ENCODE data around the gene ABCA10. TPM values are rescaled to one million over a fixed set of nuclear protein-coding genes. Genes with fewer than 3 reads are reported as not detected.
"Not testable (repeated sequence)": the region's sequence is repeated elsewhere in the genome, so short reads cannot be mapped to it uniquely, and the experiment has no call there.

Gene ABCA10
- polyA plus RNA-seq (2013): 0.04 and 0.07 TPM in 2 replicates

GRCh38 chr17:69228576-69228975 lies at the start of gene ABCA10:
TSS of gene ABCA10 (minus strand) at chr17:69228824. CDS start at chr17:69225358, 3,466 bp downstream.
- no peak within 1 kb of the TSS for H4K91ac ChIP-seq (ENCODE audit: low read depth, low read length)
- DNase-seq: no peak

GRCh38 chr17:69276279-69276678 lies 47.7 kb upstream of the ABCA10 start:
- not testable (repeated sequence) for H3K27ac ChIP-seq (ENCODE audit: low read depth, low read length); H3K79me2 ChIP-seq (ENCODE audit: control insufficient read depth, insufficient read depth, low read length, poor library complexity); H2AK5ac ChIP-seq (ENCODE audit: low read length); H3K4me2 ChIP-seq (ENCODE audit: low read length); H2AFZ ChIP-seq (ENCODE audit: insufficient read depth, low read length, poor library complexity); H3K14ac ChIP-seq (ENCODE audit: low read length); H2BK5ac ChIP-seq (ENCODE audit: low read depth, low read length, poor library complexity); DNase-seq; H3K4me3 ChIP-seq (ENCODE audit: low read depth, low read length); H3K23ac ChIP-seq (ENCODE audit: low read length); H2BK12ac ChIP-seq (ENCODE audit: low read length); H3K79me1 ChIP-seq (ENCODE audit: low read length); H4K91ac ChIP-seq (ENCODE audit: low read depth, low read length); H3K18ac ChIP-seq (ENCODE audit: low read length); H3K36me3 ChIP-seq (ENCODE audit: control insufficient read depth in 1 of 2, insufficient read depth in 2 of 2, low read length in 2 of 2); H3K4ac ChIP-seq (ENCODE audit: low read depth, low read length); H4K8ac ChIP-seq (ENCODE audit: low read depth, low read length); H3K27me3 ChIP-seq (ENCODE audit: insufficient read depth, low read length); H4K12ac ChIP-seq (ENCODE audit: low read depth, low read length); H3K9ac ChIP-seq (ENCODE audit: low read length); H3K9me3 ChIP-seq (ENCODE audit: insufficient read depth, low read depth, low read length); H2BK120ac ChIP-seq (ENCODE audit: insufficient read depth, low read length, poor library complexity); H3K4me1 ChIP-seq (ENCODE audit: control insufficient read depth in 1 of 2, insufficient read depth in 2 of 2, low read length in 2 of 2)
- WGBS (ENCODE audit: extremely low coverage, insufficient coverage, insufficient read length): no CpG with 5 or more reads among the region's 4 CpGs

More at GRCh38 chr17:69228576-69228975, at the start of gene ABCA10:
- Histone ChIP-seq H3K9ac (ENCODE audit: low read length) (no peak within 1 kb of the TSS), H3K27ac (ENCODE audit: low read depth, low read length) (no peak within 1 kb of the TSS), H4K12ac (ENCODE audit: low read depth, low read length) (no peak within 1 kb of the TSS), H3K79me2 (ENCODE audit: control insufficient read depth, insufficient read depth, low read length, poor library complexity) (no peaks in the 10 kb centered on the region), H4K8ac (ENCODE audit: low read depth, low read length) (no peak within 1 kb of the TSS), H3K18ac (ENCODE audit: low read length) (no peak within 1 kb of the TSS), H2AFZ (ENCODE audit: insufficient read depth, low read length, poor library complexity) (no peak within 1 kb of the TSS), H3K79me1 (ENCODE audit: low read length) (no peaks in the 10 kb centered on the region), H3K4ac (ENCODE audit: low read depth, low read length) (no peak within 1 kb of the TSS), H3K4me1 (ENCODE audit: control insufficient read depth in 1 of 2, insufficient read depth in 2 of 2, low read length in 2 of 2) (no peaks in the 10 kb centered on the region), H2AK5ac (ENCODE audit: low read length) (no peak within 1 kb of the TSS), H3K36me3 (ENCODE audit: control insufficient read depth in 1 of 2, insufficient read depth in 2 of 2, low read length in 2 of 2) (no peaks in the 10 kb centered on the region), H3K9me3 (ENCODE audit: insufficient read depth, low read depth, low read length) (no peaks in the 10 kb centered on the region), H3K23ac (ENCODE audit: low read length) (no peak within 1 kb of the TSS), H3K27me3 (ENCODE audit: insufficient read depth, low read length) (no peaks in the 10 kb centered on the region), H3K4me2 (ENCODE audit: low read length) (no peak within 1 kb of the TSS), H2BK5ac (ENCODE audit: low read depth, low read length, poor library complexity) (no peak within 1 kb of the TSS), H2BK120ac (ENCODE audit: insufficient read depth, low read length, poor library complexity) (no peak within 1 kb of the TSS), H3K4me3 (ENCODE audit: low read depth, low read length) (no peak within 1 kb of the TSS), H3K14ac (ENCODE audit: low read length) (no peak within 1 kb of the TSS), H2BK12ac (ENCODE audit: low read length) (no peak within 1 kb of the TSS)
- WGBS (ENCODE audit: extremely low coverage, insufficient coverage, insufficient read length): no CpG with 5 or more reads among the region's 1 CpG

GRCh38 chr17:69275751-69276150 lies 47.1 kb upstream of the ABCA10 start:
- H3K4me1 ChIP-seq (ENCODE audit: control insufficient read depth in 1 of 2, insufficient read depth in 2 of 2, low read length in 2 of 2): no peaks in the 10 kb centered on the region

GRCh38 chr17:69271023-69271422 lies 42.4 kb upstream of the ABCA10 start:
- H3K4me2 ChIP-seq (ENCODE audit: low read length): no peak overlapping the region

More at GRCh38 chr17:69275751-69276150, 47.1 kb upstream of the ABCA10 start:
- Histone ChIP-seq H2BK120ac (ENCODE audit: insufficient read depth, low read length, poor library complexity) (no peak overlapping the region), H3K27ac (ENCODE audit: low read depth, low read length) (no peak overlapping the region), H3K18ac (ENCODE audit: low read length) (no peak overlapping the region), H3K23ac (ENCODE audit: low read length) (no peak overlapping the region), H2BK5ac (ENCODE audit: low read depth, low read length, poor library complexity) (no peak overlapping the region), H2AFZ (ENCODE audit: insufficient read depth, low read length, poor library complexity) (no peak overlapping the region), H3K4me2 (ENCODE audit: low read length) (no peak overlapping the region), H4K12ac (ENCODE audit: low read depth, low read length) (no peak overlapping the region), H3K14ac (ENCODE audit: low read length) (no peak overlapping the region), H3K36me3 (ENCODE audit: control insufficient read depth in 1 of 2, insufficient read depth in 2 of 2, low read length in 2 of 2) (no peaks in the 10 kb centered on the region), H3K79me2 (ENCODE audit: control insufficient read depth, insufficient read depth, low read length, poor library complexity) (no peaks in the 10 kb centered on the region), H4K8ac (ENCODE audit: low read depth, low read length) (no peak overlapping the region), H2BK12ac (ENCODE audit: low read length) (no peak overlapping the region), H3K9me3 (ENCODE audit: insufficient read depth, low read depth, low read length) (no peaks in the 10 kb centered on the region), H4K91ac (ENCODE audit: low read depth, low read length) (no peak overlapping the region), H3K4me3 (ENCODE audit: low read depth, low read length) (no peak overlapping the region), H2AK5ac (ENCODE audit: low read length) (no peak overlapping the region), H3K4ac (ENCODE audit: low read depth, low read length) (no peak overlapping the region), H3K79me1 (ENCODE audit: low read length) (no peaks in the 10 kb centered on the region), H3K9ac (ENCODE audit: low read length) (no peak overlapping the region), H3K27me3 (ENCODE audit: insufficient read depth, low read length) (no peaks in the 10 kb centered on the region)
- no CpG with 5 or more reads among the region's 4 CpGs for WGBS (ENCODE audit: extremely low coverage, insufficient coverage, insufficient read length)
- DNase-seq: peak; percentile 54 to 63

More at GRCh38 chr17:69271023-69271422, 42.4 kb upstream of the ABCA10 start:
- H3K18ac ChIP-seq (ENCODE audit: low read length): no peak overlapping the region
- no peak overlapping the region for H2AFZ ChIP-seq (ENCODE audit: insufficient read depth, low read length, poor library complexity)
- no peak overlapping the region for H2AK5ac ChIP-seq (ENCODE audit: low read length)
- H2BK5ac ChIP-seq (ENCODE audit: low read depth, low read length, poor library complexity): no peak overlapping the region
- DNase-seq: no peak
- H3K79me2 ChIP-seq (ENCODE audit: control insufficient read depth, insufficient read depth, low read length, poor library complexity): no peaks in the 10 kb centered on the region
- no peak overlapping the region for H4K12ac ChIP-seq (ENCODE audit: low read depth, low read length)
- no peak overlapping the region for H4K8ac ChIP-seq (ENCODE audit: low read depth, low read length)
- no peak overlapping the region for H3K14ac ChIP-seq (ENCODE audit: low read length)
- no peaks in the 10 kb centered on the region for H3K9me3 ChIP-seq (ENCODE audit: insufficient read depth, low read depth, low read length)
- H4K91ac ChIP-seq (ENCODE audit: low read depth, low read length): no peak overlapping the region
- H3K36me3 ChIP-seq (ENCODE audit: control insufficient read depth in 1 of 2, insufficient read depth in 2 of 2, low read length in 2 of 2): no peaks in the 10 kb centered on the region
- no peak overlapping the region for H2BK120ac ChIP-seq (ENCODE audit: insufficient read depth, low read length, poor library complexity)
- no peak overlapping the region for H3K4ac ChIP-seq (ENCODE audit: low read depth, low read length)
- WGBS (ENCODE audit: extremely low coverage, insufficient coverage, insufficient read length): no CpG with 5 or more reads among the region's 7 CpGs
- no peaks in the 10 kb centered on the region for H3K79me1 ChIP-seq (ENCODE audit: low read length)
- no peak overlapping the region for H3K27ac ChIP-seq (ENCODE audit: low read depth, low read length)
- no peak overlapping the region for H3K23ac ChIP-seq (ENCODE audit: low read length)
- no peak overlapping the region for H3K4me3 ChIP-seq (ENCODE audit: low read depth, low read length)
- no peak overlapping the region for H2BK12ac ChIP-seq (ENCODE audit: low read length)
- no peak overlapping the region for H3K9ac ChIP-seq (ENCODE audit: low read length)
- H3K27me3 ChIP-seq (ENCODE audit: insufficient read depth, low read length): no peaks in the 10 kb centered on the region
- H3K4me1 ChIP-seq (ENCODE audit: control insufficient read depth in 1 of 2, insufficient read depth in 2 of 2, low read length in 2 of 2): no peaks in the 10 kb centered on the region
